GM12878 (cell line): ENCODE measurements around the gene KLHL7. TPM values are rescaled to one million over a fixed set of nuclear protein-coding genes. Genes with fewer than 3 reads are reported as not detected.

Source experiments
- ATAC-seq: fragments of 200-7000 bp; cut with Tn5 transposase; 3 replicates; pipeline ENCODE4 v1.9.1; 2020; ENCODE audit warnings: mild to moderate bottlenecking, moderate library complexity
- BruUV-seq: library from RNA; stranded (reverse); fragments of 400-500 nt; replicated peaks from 2 replicates; lab custom pipeline; 2021; lab: Mats Ljungman, UMichigan
- CTCF ChIA-PET: fragments of 300-600 bp; sonication (Branson Sonifier 250); formaldehyde crosslinking; extraction: SDS; loops from one replicate; lab custom pipeline; 2021; ENCODE audit warnings: inconsistent platforms; lab: Yijun Ruan, JAX
- POLR2A ChIA-PET: fragments of 350-600 bp; formaldehyde crosslinking; extraction: SDS; loops from one replicate; lab custom pipeline; 2021; ENCODE audit warnings: inconsistent platforms; lab: Charles Lee
- RAD21 ChIA-PET: fragments of 300-600 bp; sonication (Branson Sonifier 250); formaldehyde crosslinking; loops from one replicate; lab custom pipeline; 2023; ENCODE audit warnings: antibody characterized with exemption; ENCODE audit not compliant: unreplicated experiment; lab: Charles Lee
- SMC1A ChIA-PET: fragments of 300-600 bp; sonication (Branson Sonifier 250); formaldehyde crosslinking; loops from one replicate; lab custom pipeline; 2023; ENCODE audit not compliant: unreplicated experiment, uncharacterized antibody; lab: Charles Lee
- DNase-seq: peaks from one replicate; pipeline ENCODE4 v3.0.0-alpha.2; 2011; ENCODE audit warnings: low read depth, low spot score
- FAIRE-seq: peaks from 3 replicates; lab custom pipeline; 2011; peaks lifted over from hg19 to GRCh38; lab: Jason Lieb, UNC
- H2AFZ ChIP-seq: 2 replicates; pipeline ENCODE4 v1.6.0; 2011; ENCODE audit warnings: low read depth, low read length, control low read depth; ENCODE audit not compliant: control insufficient read depth
- H3K27ac ChIP-seq: 2 replicates; pipeline ENCODE4 v1.5.1; 2011; ENCODE audit warnings: control low read depth; ENCODE audit not compliant: control insufficient read depth, insufficient read depth
- H3K27me3 ChIP-seq, 2 experiments: replicated peaks in 1 of 2; 2 replicates each; pipeline versions ENCODE4 v1.6.0 to v1.6.1; 2011; ENCODE audit warnings: low read length in 1 of 2; ENCODE audit not compliant: control insufficient read depth in 2 of 2, insufficient read depth in 2 of 2
- H3K36me3 ChIP-seq, 2 experiments: 2 replicates each; pipeline ENCODE4 v1.5.1; 2011; ENCODE audit warnings: low read length in 1 of 2; ENCODE audit not compliant: control insufficient read depth in 2 of 2, insufficient read depth in 2 of 2
- H3K4me1 ChIP-seq: 2 replicates; pipeline ENCODE4 v1.6.1; 2011; ENCODE audit warnings: mild to moderate bottlenecking, low read length, moderate library complexity, mixed read lengths; ENCODE audit not compliant: control insufficient read depth, insufficient read depth
- H3K4me2 ChIP-seq: 2 replicates; pipeline ENCODE4 v1.6.0; 2011; ENCODE audit warnings: control low read depth; ENCODE audit not compliant: control insufficient read depth, insufficient read depth
- H3K4me3 ChIP-seq: fragments of 200-600 bp; sonication (generic); 2 replicates; pipeline ENCODE4 v1.5.1; 2016
- H3K79me2 ChIP-seq: 2 replicates; pipeline ENCODE4 v1.6.0; 2011; ENCODE audit warnings: low read length; ENCODE audit not compliant: control insufficient read depth, insufficient read depth
- H3K9ac ChIP-seq: 2 replicates; pipeline ENCODE4 v1.8.0; 2011; ENCODE audit warnings: low read length, control low read depth, mixed read lengths; ENCODE audit not compliant: control insufficient read depth, insufficient read depth
- H3K9me3 ChIP-seq: replicated peaks from 3 replicates; pipeline ENCODE4 v1.5.1; 2011; ENCODE audit warnings: mild to moderate bottlenecking, low read length; ENCODE audit not compliant: control insufficient read depth, insufficient read depth
- H4K20me1 ChIP-seq: 2 replicates; pipeline ENCODE4 v1.6.0; 2011; ENCODE audit not compliant: control insufficient read depth, insufficient read depth
- CBX3 ChIP-seq: fragments of 200-600 bp; sonication (generic); IDR thresholded peaks from 2 replicates; pipeline ENCODE4 v1.6.1; 2016; ENCODE audit warnings: low read depth, borderline replicate concordance
- HDGF ChIP-seq: fragments of 450-650 bp; IDR thresholded peaks from 2 replicates; pipeline ENCODE4 v1.6.1; 2016; ENCODE audit warnings: antibody characterized with exemption
- IKZF2 ChIP-seq, 2 experiments: fragments of 450-650 bp; IDR thresholded peaks; 2 replicates each; pipeline ENCODE4 v1.6.1; 2017; ENCODE audit warnings: mild to moderate bottlenecking in 2 of 2, moderate library complexity in 2 of 2
- JUND ChIP-seq: IDR thresholded peaks from 2 replicates; pipeline ENCODE4 v1.6.1; 2012; ENCODE audit warnings: low read depth, mild to moderate bottlenecking, low read length, improper control_type of control experiment, moderate library complexity
- NFYB ChIP-seq: IDR thresholded peaks from 2 replicates; pipeline ENCODE4 v1.6.1; 2011; ENCODE audit warnings: low read depth, mild to moderate bottlenecking, low read length, improper control_type of control experiment, moderate library complexity; ENCODE audit not compliant: insufficient read depth
- YBX1 ChIP-seq: fragments of 450-650 bp; IDR thresholded peaks from 2 replicates; pipeline ENCODE4 v1.6.1; 2016; ENCODE audit warnings: antibody characterized with exemption
- WGBS: methylation state at CpG from one replicate; pipeline ENCODE4 v1.1.6; 2016; ENCODE audit warnings: low lambda C conversion rate; ENCODE audit not compliant: insufficient replicate concordance, insufficient coverage; ENCODE audit errors: missing lambda C conversion rate; 5-methylcytosine and 5-hydroxymethylcytosine counted together
- in situ Hi-C: fragments of 300-500 bp; cut with MboI; formaldehyde crosslinking; loops from 9 replicates; pipeline ENCODE4 v1.14.3; 2018; ENCODE audit warnings: mixed read lengths
- intact Hi-C: fragments of 100-400 bp; cut with micrococcal nuclease; formaldehyde crosslinking; loops from one replicate; pipeline ENCODE4 v1.14.2; 2022; ENCODE audit not compliant: unreplicated experiment
- polyA plus RNA-seq, 11 experiments: library from polyadenylated mRNA; depleted of rRNA in 4 of 11; unstranded in 6 of 11; stranded (reverse) in 5 of 11; fragments of >200 nt; fragmentation: Nextera tagmentation in 4 of 11; fragmentation: Illumina TruSeq in 1 of 11; extraction: Ambion mirVana in 4 of 11; extraction: Trizol in 1 of 11; gene quantifications; 1 replicate in 1 of 11; 2 replicates in 10 of 11; pipeline versions ENCODE4 v1.2.1 to v1.2.3, GENCODE V29; 2011 to 2016; ENCODE audit warnings: inconsistent platforms in 2 of 11, missing spikeins in 2 of 11, low read depth in 1 of 11
- total RNA-seq, 4 experiments: library from RNA; depleted of rRNA in 3 of 4; stranded (reverse); fragments of >200 nt in 3 of 4; fragmentation: Illumina TruSeq in 1 of 4; extraction: Trizol in 1 of 4; gene quantifications; 2 replicates each; pipeline versions ENCODE4 v1.2.1 to v1.2.3, GENCODE V29; 2013 to 2021
- TF ChIP-seq, protein P1 (sequence below): fragments of 150-350 bp; IDR thresholded peaks from 2 replicates; pipeline ENCODE4 v1.6.1; 2014; ENCODE audit warnings: mild to moderate bottlenecking, low read depth, low read length
- TF ChIP-seq, protein P2 (sequence below): IDR thresholded peaks from 2 replicates; pipeline ENCODE4 v1.6.1; 2012; ENCODE audit warnings: improper control_type of control experiment, low read depth, low read length; ENCODE audit not compliant: insufficient replicate concordance
- TF ChIP-seq, protein P3 (sequence below): fragments of 450-650 bp; formaldehyde crosslinking; IDR thresholded peaks from 2 replicates; pipeline ENCODE4 v1.4.0; 2020; ENCODE audit warnings: mild to moderate bottlenecking, moderate library complexity
- TF ChIP-seq, protein P4 (sequence below): fragments of 450-650 bp; IDR thresholded peaks from 2 replicates; pipeline ENCODE4 v1.6.1; 2018; ENCODE audit warnings: mild to moderate bottlenecking, low read depth, moderate library complexity; ENCODE audit not compliant: partially characterized antibody

KLHL7 gene
- total and polyA plus RNA-seq, 10 of the 15 experiments (the other 5 are each of a cell fraction or from before 2014, with no cell fraction given) = 6.4 to 38.7 (median 20.9) TPM

DNA sequence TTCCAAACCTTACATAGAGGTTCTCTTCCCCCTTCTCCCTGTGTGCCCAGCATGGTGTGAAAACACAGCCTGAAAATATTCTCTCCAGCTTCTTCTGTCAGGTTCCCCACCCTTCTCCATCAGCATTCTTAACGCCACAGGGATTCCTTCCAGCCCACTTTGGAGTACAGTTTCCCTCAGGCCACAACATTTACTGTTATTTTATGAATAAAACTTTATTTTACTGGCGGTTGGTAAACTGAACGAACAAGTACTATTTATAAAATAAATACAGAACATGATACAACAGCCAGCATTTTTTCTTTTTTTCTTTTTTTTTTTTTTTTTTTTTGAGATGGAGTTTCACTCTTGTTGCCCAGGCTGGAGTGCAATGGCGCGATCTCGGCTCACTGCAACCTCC, 109.4 kb downstream of the KLHL7 start:
- DNase-seq (no peak), ATAC-seq (no peak), FAIRE-seq (no peak)
- intact Hi-C loops (no loop called here), in situ Hi-C loops (no loop called here)
- H3K9me3 ChIP-seq = no peaks in the 10 kb centered on the region
- WGBS = 58% methylated on average over 3 of the region's 6 CpGs
- H3K4me1 ChIP-seq = no peaks in the 10 kb centered on the region
- no peaks in the 10 kb centered on the region for H4K20me1 ChIP-seq
- H3K27me3 ChIP-seq = no peaks in the 10 kb centered on the region
- POLR2A ChIA-PET = no interaction called here
- no peaks in the 10 kb centered on the region for H3K79me2 ChIP-seq
- SMC1A ChIA-PET = interaction anchor here (1.0 to 1.6 kb wide), 4 partner anchors 11 to 128 kb away, joined by 3 to 4 read pairs (median 3); no protein-coding TSS in a partner anchor
- RAD21 ChIA-PET = interaction anchor here (1.0 kb wide), 1 partner anchor 19 kb away, joined by 3 read pairs; no protein-coding TSS in a partner anchor
- no peaks in the 10 kb centered on the region for H3K36me3 ChIP-seq
- CTCF ChIA-PET = interaction anchor here (0.6 to 1.6 kb wide), 4 partner anchors 36 to 432 kb away, joined by 3 to 5 read pairs (median 4); no protein-coding TSS in a partner anchor
- no peak overlapping the region for H3K27ac ChIP-seq
- H3K4me2 ChIP-seq = no peak overlapping the region
- H3K9ac ChIP-seq = no peak overlapping the region
- no peak overlapping the region for H2AFZ ChIP-seq
- BruUV-seq = no TSS peak
- H3K4me3 ChIP-seq = no peak overlapping the region
- TF ChIP-seq HDGF (no peak), YBX1 (no peak), JUND (no peak), NFYB (no peak), IKZF2 (IDR thresholded peaks at IDR 0.05) (no peak), CBX3 (no peak)
- TF ChIP-seq, protein P1, sequence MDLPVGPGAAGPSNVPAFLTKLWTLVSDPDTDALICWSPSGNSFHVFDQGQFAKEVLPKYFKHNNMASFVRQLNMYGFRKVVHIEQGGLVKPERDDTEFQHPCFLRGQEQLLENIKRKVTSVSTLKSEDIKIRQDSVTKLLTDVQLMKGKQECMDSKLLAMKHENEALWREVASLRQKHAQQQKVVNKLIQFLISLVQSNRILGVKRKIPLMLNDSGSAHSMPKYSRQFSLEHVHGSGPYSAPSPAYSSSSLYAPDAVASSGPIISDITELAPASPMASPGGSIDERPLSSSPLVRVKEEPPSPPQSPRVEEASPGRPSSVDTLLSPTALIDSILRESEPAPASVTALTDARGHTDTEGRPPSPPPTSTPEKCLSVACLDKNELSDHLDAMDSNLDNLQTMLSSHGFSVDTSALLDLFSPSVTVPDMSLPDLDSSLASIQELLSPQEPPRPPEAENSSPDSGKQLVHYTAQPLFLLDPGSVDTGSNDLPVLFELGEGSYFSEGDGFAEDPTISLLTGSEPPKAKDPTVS = no peak
- TF ChIP-seq, protein P2, sequence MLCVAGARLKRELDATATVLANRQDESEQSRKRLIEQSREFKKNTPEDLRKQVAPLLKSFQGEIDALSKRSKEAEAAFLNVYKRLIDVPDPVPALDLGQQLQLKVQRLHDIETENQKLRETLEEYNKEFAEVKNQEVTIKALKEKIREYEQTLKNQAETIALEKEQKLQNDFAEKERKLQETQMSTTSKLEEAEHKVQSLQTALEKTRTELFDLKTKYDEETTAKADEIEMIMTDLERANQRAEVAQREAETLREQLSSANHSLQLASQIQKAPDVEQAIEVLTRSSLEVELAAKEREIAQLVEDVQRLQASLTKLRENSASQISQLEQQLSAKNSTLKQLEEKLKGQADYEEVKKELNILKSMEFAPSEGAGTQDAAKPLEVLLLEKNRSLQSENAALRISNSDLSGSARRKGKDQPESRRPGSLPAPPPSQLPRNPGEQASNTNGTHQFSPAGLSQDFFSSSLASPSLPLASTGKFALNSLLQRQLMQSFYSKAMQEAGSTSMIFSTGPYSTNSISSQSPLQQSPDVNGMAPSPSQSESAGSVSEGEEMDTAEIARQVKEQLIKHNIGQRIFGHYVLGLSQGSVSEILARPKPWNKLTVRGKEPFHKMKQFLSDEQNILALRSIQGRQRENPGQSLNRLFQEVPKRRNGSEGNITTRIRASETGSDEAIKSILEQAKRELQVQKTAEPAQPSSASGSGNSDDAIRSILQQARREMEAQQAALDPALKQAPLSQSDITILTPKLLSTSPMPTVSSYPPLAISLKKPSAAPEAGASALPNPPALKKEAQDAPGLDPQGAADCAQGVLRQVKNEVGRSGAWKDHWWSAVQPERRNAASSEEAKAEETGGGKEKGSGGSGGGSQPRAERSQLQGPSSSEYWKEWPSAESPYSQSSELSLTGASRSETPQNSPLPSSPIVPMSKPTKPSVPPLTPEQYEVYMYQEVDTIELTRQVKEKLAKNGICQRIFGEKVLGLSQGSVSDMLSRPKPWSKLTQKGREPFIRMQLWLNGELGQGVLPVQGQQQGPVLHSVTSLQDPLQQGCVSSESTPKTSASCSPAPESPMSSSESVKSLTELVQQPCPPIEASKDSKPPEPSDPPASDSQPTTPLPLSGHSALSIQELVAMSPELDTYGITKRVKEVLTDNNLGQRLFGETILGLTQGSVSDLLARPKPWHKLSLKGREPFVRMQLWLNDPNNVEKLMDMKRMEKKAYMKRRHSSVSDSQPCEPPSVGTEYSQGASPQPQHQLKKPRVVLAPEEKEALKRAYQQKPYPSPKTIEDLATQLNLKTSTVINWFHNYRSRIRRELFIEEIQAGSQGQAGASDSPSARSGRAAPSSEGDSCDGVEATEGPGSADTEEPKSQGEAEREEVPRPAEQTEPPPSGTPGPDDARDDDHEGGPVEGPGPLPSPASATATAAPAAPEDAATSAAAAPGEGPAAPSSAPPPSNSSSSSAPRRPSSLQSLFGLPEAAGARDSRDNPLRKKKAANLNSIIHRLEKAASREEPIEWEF = no peak
- TF ChIP-seq, protein P3, sequence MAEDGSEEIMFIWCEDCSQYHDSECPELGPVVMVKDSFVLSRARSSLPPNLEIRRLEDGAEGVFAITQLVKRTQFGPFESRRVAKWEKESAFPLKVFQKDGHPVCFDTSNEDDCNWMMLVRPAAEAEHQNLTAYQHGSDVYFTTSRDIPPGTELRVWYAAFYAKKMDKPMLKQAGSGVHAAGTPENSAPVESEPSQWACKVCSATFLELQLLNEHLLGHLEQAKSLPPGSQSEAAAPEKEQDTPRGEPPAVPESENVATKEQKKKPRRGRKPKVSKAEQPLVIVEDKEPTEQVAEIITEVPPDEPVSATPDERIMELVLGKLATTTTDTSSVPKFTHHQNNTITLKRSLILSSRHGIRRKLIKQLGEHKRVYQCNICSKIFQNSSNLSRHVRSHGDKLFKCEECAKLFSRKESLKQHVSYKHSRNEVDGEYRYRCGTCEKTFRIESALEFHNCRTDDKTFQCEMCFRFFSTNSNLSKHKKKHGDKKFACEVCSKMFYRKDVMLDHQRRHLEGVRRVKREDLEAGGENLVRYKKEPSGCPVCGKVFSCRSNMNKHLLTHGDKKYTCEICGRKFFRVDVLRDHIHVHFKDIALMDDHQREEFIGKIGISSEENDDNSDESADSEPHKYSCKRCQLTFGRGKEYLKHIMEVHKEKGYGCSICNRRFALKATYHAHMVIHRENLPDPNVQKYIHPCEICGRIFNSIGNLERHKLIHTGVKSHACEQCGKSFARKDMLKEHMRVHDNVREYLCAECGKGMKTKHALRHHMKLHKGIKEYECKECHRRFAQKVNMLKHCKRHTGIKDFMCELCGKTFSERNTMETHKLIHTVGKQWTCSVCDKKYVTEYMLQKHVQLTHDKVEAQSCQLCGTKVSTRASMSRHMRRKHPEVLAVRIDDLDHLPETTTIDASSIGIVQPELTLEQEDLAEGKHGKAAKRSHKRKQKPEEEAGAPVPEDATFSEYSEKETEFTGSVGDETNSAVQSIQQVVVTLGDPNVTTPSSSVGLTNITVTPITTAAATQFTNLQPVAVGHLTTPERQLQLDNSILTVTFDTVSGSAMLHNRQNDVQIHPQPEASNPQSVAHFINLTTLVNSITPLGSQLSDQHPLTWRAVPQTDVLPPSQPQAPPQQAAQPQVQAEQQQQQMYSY (CRISPR knock-in tag) = no peak
- TF ChIP-seq, protein P4, sequence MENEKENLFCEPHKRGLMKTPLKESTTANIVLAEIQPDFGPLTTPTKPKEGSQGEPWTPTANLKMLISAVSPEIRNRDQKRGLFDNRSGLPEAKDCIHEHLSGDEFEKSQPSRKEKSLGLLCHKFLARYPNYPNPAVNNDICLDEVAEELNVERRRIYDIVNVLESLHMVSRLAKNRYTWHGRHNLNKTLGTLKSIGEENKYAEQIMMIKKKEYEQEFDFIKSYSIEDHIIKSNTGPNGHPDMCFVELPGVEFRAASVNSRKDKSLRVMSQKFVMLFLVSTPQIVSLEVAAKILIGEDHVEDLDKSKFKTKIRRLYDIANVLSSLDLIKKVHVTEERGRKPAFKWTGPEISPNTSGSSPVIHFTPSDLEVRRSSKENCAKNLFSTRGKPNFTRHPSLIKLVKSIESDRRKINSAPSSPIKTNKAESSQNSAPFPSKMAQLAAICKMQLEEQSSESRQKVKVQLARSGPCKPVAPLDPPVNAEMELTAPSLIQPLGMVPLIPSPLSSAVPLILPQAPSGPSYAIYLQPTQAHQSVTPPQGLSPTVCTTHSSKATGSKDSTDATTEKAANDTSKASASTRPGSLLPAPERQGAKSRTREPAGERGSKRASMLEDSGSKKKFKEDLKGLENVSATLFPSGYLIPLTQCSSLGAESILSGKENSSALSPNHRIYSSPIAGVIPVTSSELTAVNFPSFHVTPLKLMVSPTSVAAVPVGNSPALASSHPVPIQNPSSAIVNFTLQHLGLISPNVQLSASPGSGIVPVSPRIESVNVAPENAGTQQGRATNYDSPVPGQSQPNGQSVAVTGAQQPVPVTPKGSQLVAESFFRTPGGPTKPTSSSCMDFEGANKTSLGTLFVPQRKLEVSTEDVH = no peak
